Panc1 (cell line): Measurements from ENCODE around the gene LRMDA.

Experiments used
- CTCF ChIP-seq: fragments of 450-650 bp; IDR thresholded peaks from 2 replicates; pipeline ENCODE4 v1.5.1; 2017; ENCODE audit warnings: mild to moderate bottlenecking
- SIN3A ChIP-seq: IDR thresholded peaks from 2 replicates; pipeline ENCODE4 v1.6.1; 2012; ENCODE audit warnings: low read depth, mild to moderate bottlenecking, low read length, moderate library complexity, borderline replicate concordance; ENCODE audit not compliant: insufficient read depth

DNA sequence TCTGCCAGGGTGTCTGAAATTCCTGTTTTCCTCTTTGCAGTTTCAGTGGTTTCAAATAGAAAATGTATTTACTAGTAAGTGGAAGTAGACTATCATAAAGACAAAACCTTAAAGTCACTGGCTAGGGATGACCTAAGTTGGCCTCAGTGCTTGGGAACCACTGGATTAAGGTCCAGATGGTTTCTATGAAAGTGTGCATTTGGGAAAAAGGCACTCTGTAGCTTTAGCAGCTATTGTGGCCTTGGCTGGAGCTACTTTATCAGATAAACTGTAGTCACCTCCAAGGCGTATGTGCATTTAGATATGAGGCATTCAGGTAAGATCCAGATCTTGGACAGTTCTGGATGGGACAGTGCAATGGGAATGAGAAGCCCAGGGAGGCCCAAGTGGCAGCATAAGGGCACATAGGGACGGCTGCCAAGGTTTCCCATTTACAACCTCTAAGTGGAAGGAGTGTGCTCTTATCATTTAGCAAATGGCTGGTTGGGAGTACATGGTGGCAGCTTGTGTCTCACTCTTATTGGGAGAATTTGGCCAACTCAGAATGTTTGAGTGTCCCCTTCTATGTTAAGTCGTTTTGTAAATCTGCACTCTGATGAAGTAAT is 185.6 kb downstream of the LRMDA start:
- TF ChIP-seq CTCF = no peak
- TF ChIP-seq SIN3A = no peak
